HepG2 (cell line): Measurements from ENCODE around the gene AHCTF1. TPM values are rescaled to one million over a fixed set of nuclear protein-coding genes. Genes with fewer than 3 reads are reported as not detected.

Experiments
- ADNP ChIP-seq: sonication (generic); formaldehyde crosslinking; IDR thresholded peaks from 2 replicates; pipeline ENCODE4 v1.4.0; 2020; ENCODE audit warnings: missing genetic modification reagents
- CREB1 ChIP-seq, 2 experiments: fragments of 450-650 bp in 1 of 2; IDR thresholded peaks; 2 replicates each; pipeline ENCODE4 v1.6.1; 2016 to 2017; ENCODE audit warnings: control low read depth in 1 of 2, mild to moderate bottlenecking in 1 of 2, missing compliant biosample characterization in 1 of 2, missing genetic modification characterization in 1 of 2
- EEA1 ChIP-seq: sonication (generic); formaldehyde crosslinking; IDR thresholded peaks from 2 replicates; pipeline ENCODE4 v1.5.1; 2020; ENCODE audit warnings: mild to moderate bottlenecking, missing genetic modification reagents, borderline replicate concordance
- FOXJ3 ChIP-seq: sonication (generic); formaldehyde crosslinking; IDR thresholded peaks from 2 replicates; pipeline ENCODE4 v1.4.0; 2020; ENCODE audit warnings: missing genetic modification reagents, mild to moderate bottlenecking, borderline replicate concordance
- HNRNPL ChIP-seq: fragments of 200-400 bp; formaldehyde crosslinking; IDR thresholded peaks from 2 replicates; pipeline ENCODE4 v1.6.1; 2017; ENCODE audit warnings: mild to moderate bottlenecking, low read depth, low read length
- JUNB ChIP-seq: sonication (generic); formaldehyde crosslinking; IDR thresholded peaks from 2 replicates; pipeline ENCODE4 v1.8.0; 2022; ENCODE audit warnings: missing genetic modification reagents, mild to moderate bottlenecking, borderline replicate concordance
- KDM5B ChIP-seq: sonication (generic); formaldehyde crosslinking; IDR thresholded peaks from 2 replicates; pipeline ENCODE4 v1.4.0; 2020; ENCODE audit warnings: missing genetic modification reagents, mild to moderate bottlenecking, borderline replicate concordance
- MED8 ChIP-seq: sonication (generic); formaldehyde crosslinking; IDR thresholded peaks from 2 replicates; pipeline ENCODE4 v1.8.1; 2023; ENCODE audit warnings: mild to moderate bottlenecking, missing genetic modification reagents; ENCODE audit not compliant: insufficient replicate concordance
- NR2F2 ChIP-seq: IDR thresholded peaks from 2 replicates; pipeline ENCODE4 v1.6.1; 2012; ENCODE audit warnings: low read depth, inconsistent platforms, borderline replicate concordance
- PAX8 ChIP-seq: sonication (generic); formaldehyde crosslinking; IDR thresholded peaks from 2 replicates; pipeline ENCODE4 v1.8.0; 2022; ENCODE audit warnings: mild to moderate bottlenecking, missing genetic modification reagents, borderline replicate concordance
- PBX2 ChIP-seq: IDR thresholded peaks from 2 replicates; pipeline ENCODE4 v1.6.1; 2016; ENCODE audit warnings: control low read depth
- PRPF4 ChIP-seq: fragments of 200-400 bp; formaldehyde crosslinking; IDR thresholded peaks from 2 replicates; pipeline ENCODE4 v1.6.1; 2016; ENCODE audit warnings: low read length, low read depth; ENCODE audit not compliant: poor library complexity, severe bottlenecking
- RFX5 ChIP-seq: IDR thresholded peaks from 2 replicates; pipeline ENCODE4 v1.6.1; 2011; ENCODE audit warnings: low read depth, low read length, improper control_type of control experiment
- SNAPC4 ChIP-seq: sonication (generic); formaldehyde crosslinking; IDR thresholded peaks from 2 replicates; pipeline ENCODE4 v1.4.0; 2020; ENCODE audit warnings: mild to moderate bottlenecking, missing genetic modification reagents
- SSRP1 ChIP-seq: IDR thresholded peaks from 2 replicates; pipeline ENCODE4 v1.6.1; 2016; ENCODE audit warnings: control low read depth
- ZFP36L2 ChIP-seq: sonication (generic); formaldehyde crosslinking; IDR thresholded peaks from 2 replicates; pipeline ENCODE4 v1.4.0; 2020; ENCODE audit warnings: missing genetic modification reagents
- ZNF230 ChIP-seq: sonication (generic); formaldehyde crosslinking; IDR thresholded peaks from 2 replicates; pipeline ENCODE4 v1.4.0; 2020; ENCODE audit warnings: mild to moderate bottlenecking, missing genetic modification reagents
- ZNF484 ChIP-seq: sonication (generic); formaldehyde crosslinking; IDR thresholded peaks from 2 replicates; pipeline ENCODE4 v1.5.1; 2020; ENCODE audit warnings: mild to moderate bottlenecking, low read depth, missing genetic modification reagents, borderline replicate concordance
- ZNF512 ChIP-seq: sonication (generic); formaldehyde crosslinking; IDR thresholded peaks from 2 replicates; pipeline ENCODE4 v1.4.0; 2020; ENCODE audit warnings: mild to moderate bottlenecking, missing genetic modification reagents
- ZSCAN31 ChIP-seq: sonication (generic); formaldehyde crosslinking; IDR thresholded peaks from 2 replicates; pipeline ENCODE4 v1.5.0; 2020; ENCODE audit warnings: low read depth, mild to moderate bottlenecking, missing genetic modification reagents
- polyA plus RNA-seq, 8 experiments: library from polyadenylated mRNA; depleted of rRNA in 3 of 8; stranded (reverse) in 7 of 8; unstranded in 1 of 8; fragments of >200 nt; fragmentation: Illumina TruSeq in 4 of 8; extraction: Trizol in 4 of 8; gene quantifications; 2 replicates each; pipeline versions ENCODE4 v1.2.1 to v1.2.3, GENCODE V29; 2011 to 2016; ENCODE audit warnings: low read depth in 4 of 8, missing spikeins in 1 of 8, mixed read lengths in 1 of 8; ENCODE audit not compliant: insufficient read depth in 1 of 8
- total RNA-seq, 5 experiments: library from RNA; depleted of rRNA; stranded (reverse); fragments of >200 nt; fragmentation: Illumina TruSeq; extraction: Trizol; gene quantifications; 2 replicates each; pipeline ENCODE4 v1.2.3, GENCODE V29; 2016; ENCODE audit warnings: low read depth in 1 of 5

The AHCTF1 gene
- total and polyA plus RNA-seq, 2 of the 13 experiments (the other 11 are each of a cell fraction or from before 2014, with no cell fraction given), result 16.6 to 45.9 TPM

GRCh38 chr1:246931549-246932365 lies at the start of gene AHCTF1 (continued):
- TF ChIP-seq PBX2 (CRISPR knock-in tag) (no peak), ZFP36L2 (CRISPR knock-in tag) (no peak), ZSCAN31 (CRISPR knock-in tag) (peak; percentile 95), ZNF230 (CRISPR knock-in tag) (no peak; the same call in 1 of the 2 replicates), HNRNPL (0 out of 2 replicates have a peak, but pooled peaks have one; percentile 21), RFX5 (no peak), MED8 (peak; percentile 86), ADNP (no peak), ZNF484 (CRISPR knock-in tag) (no peak), NR2F2 (no peak; the same call in 1 of the 2 replicates), ZNF512 (CRISPR knock-in tag) (no peak), SSRP1 (no peak), JUNB (CRISPR knock-in tag) (no peak), FOXJ3 (CRISPR knock-in tag) (no peak), EEA1 (CRISPR knock-in tag) (no peak; the same call in 1 of the 2 replicates), PRPF4 (peak; percentile 50), PAX8 (CRISPR knock-in tag) (peak; percentile 60; the same call in 1 of the 2 replicates), SNAPC4 (CRISPR knock-in tag) (peak; percentile 70; the same call in 1 of the 2 replicates), KDM5B (peak; percentile 91), CREB1 (IDR thresholded peaks at IDR 0.05) (0 out of 2 replicates have a peak, but pooled peaks have one; percentile 29), CREB1 (CRISPR knock-in tag; IDR thresholded peaks at IDR 0.05) (no peak; the same call in 1 of the 2 replicates)
